ENCODE data around the gene C12orf42. TPM values are rescaled to one million over a fixed set of nuclear protein-coding genes. Genes with fewer than 3 reads are reported as not detected.

C12orf42 gene
- total RNA-seq, 5 donors from 2014 or later (not counting 1 experiment from before 2014, with no cell fraction given): 7.5 to 16.9 (median 9.2) TPM

DNA sequence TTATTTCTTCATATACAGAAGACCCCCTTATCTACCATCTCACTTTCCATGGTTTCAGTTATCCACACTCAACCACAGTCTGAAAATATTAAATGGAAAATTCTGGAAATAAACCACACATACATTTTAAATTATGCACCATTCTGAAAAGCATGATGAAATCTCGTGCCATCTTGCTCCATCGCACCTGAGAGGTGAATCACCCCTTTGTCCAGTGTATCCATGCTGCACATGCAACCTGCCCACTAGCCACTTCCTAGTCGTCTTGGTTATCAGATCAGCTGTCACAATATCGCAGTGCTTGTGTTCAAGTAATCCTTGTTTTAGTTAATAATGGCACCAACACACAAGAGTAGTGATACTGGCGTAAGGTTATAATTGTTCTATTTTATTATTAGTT lies 145.7 kb downstream of the C12orf42 start:
- POLR2A ChIA-PET: no interaction called here
- 94% methylated on average over 2 of the region's 5 CpGs for WGBS (ENCODE audit: insufficient coverage)
- H3K36me3 Mint-ChIP-seq: peaks cover 26% of the 10 kb centered on the region

GRCh38 chr12:103348935-103349334 lies 146.8 kb downstream of the C12orf42 start:
- Histone ChIP-seq H3K9me3 (no peaks in the 10 kb centered on the region), H3K4me3 (ENCODE audit: control insufficient read depth in 1 of 2, extremely low read depth in 1 of 2, low read length in 1 of 2) (no peak overlapping the region), H3K4me1 (ENCODE audit: control insufficient read depth in 1 of 2, extremely low read depth in 1 of 2, insufficient read depth in 2 of 2, low read length in 2 of 2) (no peaks in the 10 kb centered on the region), H3K27ac (ENCODE audit: low read length) (no peak overlapping the region), H3K27me3 (replicated peaks in 1 of 2; ENCODE audit: control insufficient read depth in 2 of 2, extremely low read depth in 1 of 2, insufficient read depth in 2 of 2, low read length in 1 of 2) (no peaks in the 10 kb centered on the region), H3K36me3 (ENCODE audit: control insufficient read depth in 2 of 2, extremely low read depth in 1 of 2, insufficient read depth in 1 of 2, low read length in 1 of 2) (no peaks in the 10 kb centered on the region)
- Mint-ChIP-seq H3K36me3 (peaks cover 20% of the 10 kb centered on the region), H3K4me3 (no peak overlapping the region), H3K27me3 (no peaks in the 10 kb centered on the region), H3K27ac (no peak overlapping the region), H3K9me3 (peaks cover 0 to 4% (median 0%) of the 10 kb centered on the region in 3 donors), H3K4me1 (peaks cover 9 to 18% (median 10%) of the 10 kb centered on the region in 3 donors)
- 83% methylated on average over 1 of the region's 1 CpG for WGBS (ENCODE audit: insufficient coverage)
- DNase-seq (no peak), ATAC-seq (replicated peaks in 1 of 4) (peak in 1 of 4 experiments; percentile 40)
- POLR2A ChIA-PET: no interaction called here
- CTCF ChIA-PET: no interaction called here

More for the DNA sequence above, 145.7 kb downstream of the C12orf42 start:
- Mint-ChIP-seq H3K4me1 (peaks cover 9 to 18% (median 10%) of the 10 kb centered on the region in 3 donors), H3K27me3 (no peaks in the 10 kb centered on the region), H3K9me3 (peaks cover 0 to 6% (median 0%) of the 10 kb centered on the region in 3 donors), H3K27ac (no peak overlapping the region), H3K4me3 (no peak overlapping the region)
- Histone ChIP-seq H3K9me3 (no peaks in the 10 kb centered on the region), H3K4me3 (ENCODE audit: control insufficient read depth in 1 of 2, extremely low read depth in 1 of 2, low read length in 1 of 2) (no peak overlapping the region), H3K4me1 (ENCODE audit: control insufficient read depth in 1 of 2, extremely low read depth in 1 of 2, insufficient read depth in 2 of 2, low read length in 2 of 2) (no peaks in the 10 kb centered on the region), H3K27me3 (replicated peaks in 1 of 2; ENCODE audit: control insufficient read depth in 2 of 2, extremely low read depth in 1 of 2, insufficient read depth in 2 of 2, low read length in 1 of 2) (no peaks in the 10 kb centered on the region), H3K27ac (ENCODE audit: low read length) (no peak overlapping the region), H3K36me3 (ENCODE audit: control insufficient read depth in 2 of 2, extremely low read depth in 1 of 2, insufficient read depth in 1 of 2, low read length in 1 of 2) (no peaks in the 10 kb centered on the region)
- ATAC-seq (replicated peaks in 1 of 4) (no peak), DNase-seq (no peak)
- CTCF ChIA-PET: no interaction called here

- H3K27me3 Mint-ChIP-seq: no peaks in the 10 kb centered on the region
- CTCF ChIA-PET: no interaction called here
- Histone ChIP-seq H3K36me3 (ENCODE audit: control insufficient read depth in 2 of 2, extremely low read depth in 1 of 2, insufficient read depth in 1 of 2, low read length in 1 of 2) (no peaks in the 10 kb centered on the region), H3K4me3 (ENCODE audit: control insufficient read depth in 1 of 2, extremely low read depth in 1 of 2, low read length in 1 of 2) (no peak overlapping the region), H3K27me3 (replicated peaks in 1 of 2; ENCODE audit: control insufficient read depth in 2 of 2, extremely low read depth in 1 of 2, insufficient read depth in 2 of 2, low read length in 1 of 2) (no peaks in the 10 kb centered on the region), H3K4me1 (ENCODE audit: control insufficient read depth in 1 of 2, extremely low read depth in 1 of 2, insufficient read depth in 2 of 2, low read length in 2 of 2) (no peaks in the 10 kb centered on the region), H3K9me3 (no peaks in the 10 kb centered on the region), H3K27ac (ENCODE audit: low read length) (no peak overlapping the region)
- POLR2A ChIA-PET: interaction anchor here in 1 of 2 donors (0.6 kb wide), 1 partner anchor 697 kb away, joined by 3 read pairs; no protein-coding TSS in a partner anchor
- no peak for ATAC-seq (replicated peaks in 1 of 4)
- H3K9me3 Mint-ChIP-seq: peaks cover 0 to 8% (median 6%) of the 10 kb centered on the region in 3 donors
- no peak for DNase-seq
- H3K4me1 Mint-ChIP-seq: no peaks in the 10 kb centered on the region
- H3K27ac Mint-ChIP-seq: no peak overlapping the region
- H3K4me3 Mint-ChIP-seq: no peak overlapping the region
- H3K36me3 Mint-ChIP-seq: peaks cover 2% of the 10 kb centered on the region
These were observed 158.8 kb downstream of the C12orf42 start for GRCh38 chr12:103336940-103337339.

DNA sequence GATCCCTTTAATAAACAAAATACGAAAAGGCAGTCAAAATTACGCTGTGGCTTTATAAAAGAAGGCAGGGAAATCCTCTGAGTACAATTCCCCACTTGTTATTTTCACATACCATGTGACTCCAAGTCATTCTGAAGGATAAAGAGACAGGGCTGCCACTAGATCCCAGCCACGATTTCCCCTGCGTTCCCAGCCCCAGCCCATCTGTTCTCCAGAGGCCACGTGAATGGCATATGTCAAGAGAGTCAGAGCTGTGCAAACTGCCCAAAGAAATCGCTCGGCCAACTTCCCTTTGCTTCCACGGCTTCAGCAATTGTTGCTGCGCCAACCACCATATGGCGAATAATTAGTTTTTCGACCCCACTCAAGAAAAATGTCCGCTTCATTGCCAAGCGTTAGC lies 161.3 kb downstream of the C12orf42 start:
- ATAC-seq (replicated peaks in 1 of 4) (no peak), DNase-seq (no peak)
- H3K9me3 Mint-ChIP-seq: no peaks in the 10 kb centered on the region
- Histone ChIP-seq H3K4me1 (ENCODE audit: control insufficient read depth in 1 of 2, extremely low read depth in 1 of 2, insufficient read depth in 2 of 2, low read length in 2 of 2) (no peaks in the 10 kb centered on the region), H3K27ac (ENCODE audit: low read length) (no peak overlapping the region), H3K27me3 (replicated peaks in 1 of 2; ENCODE audit: control insufficient read depth in 2 of 2, extremely low read depth in 1 of 2, insufficient read depth in 2 of 2, low read length in 1 of 2) (no peaks in the 10 kb centered on the region), H3K9me3 (no peaks in the 10 kb centered on the region), H3K36me3 (ENCODE audit: control insufficient read depth in 2 of 2, extremely low read depth in 1 of 2, insufficient read depth in 1 of 2, low read length in 1 of 2) (no peaks in the 10 kb centered on the region), H3K4me3 (ENCODE audit: control insufficient read depth in 1 of 2, extremely low read depth in 1 of 2, low read length in 1 of 2) (no peak overlapping the region)
- H3K36me3 Mint-ChIP-seq: no peaks in the 10 kb centered on the region
- CTCF ChIA-PET: no interaction called here
- POLR2A ChIA-PET: no interaction called here
- H3K27ac Mint-ChIP-seq: no peak overlapping the region
- H3K4me3 Mint-ChIP-seq: no peak overlapping the region
- WGBS (ENCODE audit: insufficient coverage): 82% methylated on average over 5 of the region's 13 CpGs
- H3K4me1 Mint-ChIP-seq: no peaks in the 10 kb centered on the region
- no peaks in the 10 kb centered on the region for H3K27me3 Mint-ChIP-seq

DNA sequence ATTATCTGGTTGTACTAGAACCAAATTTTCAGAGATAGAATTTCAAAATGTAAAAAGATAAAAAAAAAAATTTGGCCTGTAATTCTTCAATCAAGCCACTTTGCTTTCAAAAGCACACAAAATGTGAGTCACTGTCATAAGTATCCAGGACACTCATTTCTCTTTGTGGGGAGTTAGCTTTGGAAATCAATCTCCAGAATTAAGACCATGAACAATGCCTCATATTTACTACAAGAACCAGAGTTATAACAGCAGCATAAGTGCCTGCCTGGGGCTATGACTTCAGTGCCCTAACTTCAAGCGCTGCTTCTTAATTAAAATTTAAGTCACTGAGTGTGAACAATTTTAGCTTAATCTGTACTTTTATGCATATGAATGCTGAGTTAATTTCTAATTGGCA lies 162.1 kb downstream of the C12orf42 start:
- Mint-ChIP-seq H3K9me3 (no peaks in the 10 kb centered on the region), H3K4me3 (no peak overlapping the region), H3K27ac (no peak overlapping the region), H3K27me3 (no peaks in the 10 kb centered on the region), H3K36me3 (no peaks in the 10 kb centered on the region), H3K4me1 (no peaks in the 10 kb centered on the region)
- ChIA-PET POLR2A (no interaction called here), CTCF (interaction anchor here in 1 of 2 donors (1.4 kb wide), 1 partner anchor 8 kb away, joined by 3 read pairs; no protein-coding TSS in a partner anchor)
- Histone ChIP-seq H3K9me3 (no peaks in the 10 kb centered on the region), H3K27ac (ENCODE audit: low read length) (no peak overlapping the region), H3K4me1 (ENCODE audit: control insufficient read depth in 1 of 2, extremely low read depth in 1 of 2, insufficient read depth in 2 of 2, low read length in 2 of 2) (no peaks in the 10 kb centered on the region), H3K36me3 (ENCODE audit: control insufficient read depth in 2 of 2, extremely low read depth in 1 of 2, insufficient read depth in 1 of 2, low read length in 1 of 2) (no peaks in the 10 kb centered on the region), H3K27me3 (replicated peaks in 1 of 2; ENCODE audit: control insufficient read depth in 2 of 2, extremely low read depth in 1 of 2, insufficient read depth in 2 of 2, low read length in 1 of 2) (no peaks in the 10 kb centered on the region), H3K4me3 (ENCODE audit: control insufficient read depth in 1 of 2, extremely low read depth in 1 of 2, low read length in 1 of 2) (no peak overlapping the region)
- WGBS (ENCODE audit: insufficient coverage): 100% methylated on average over 1 of the region's 1 CpG
- DNase-seq: no peak
- ATAC-seq (replicated peaks in 1 of 4): no peak

DNA sequence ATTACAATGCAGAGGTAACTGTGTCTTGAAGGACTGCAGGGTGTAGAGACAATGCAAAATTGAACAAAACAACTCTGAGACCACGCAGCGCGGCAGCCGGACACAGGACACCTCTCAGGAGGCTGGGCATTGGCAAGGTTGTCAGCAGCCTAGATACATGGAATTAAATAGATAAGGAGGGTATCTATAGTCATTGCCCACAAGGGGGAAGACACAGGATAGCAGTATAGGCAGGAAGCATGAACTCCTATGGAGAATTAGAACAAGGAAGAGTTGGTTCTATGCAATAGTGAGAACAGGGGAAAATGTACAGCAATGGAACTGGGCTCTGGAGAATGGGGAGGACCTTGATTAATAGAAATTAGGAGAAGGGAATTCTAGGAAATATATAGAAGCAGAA lies 164.1 kb downstream of the C12orf42 start:
- no peak overlapping the region for H3K27ac ChIP-seq (ENCODE audit: low read length)
- no peaks in the 10 kb centered on the region for H3K4me1 ChIP-seq (ENCODE audit: control insufficient read depth in 1 of 2, extremely low read depth in 1 of 2, insufficient read depth in 2 of 2, low read length in 2 of 2)
- H3K4me3 ChIP-seq (ENCODE audit: control insufficient read depth in 1 of 2, extremely low read depth in 1 of 2, low read length in 1 of 2): no peak overlapping the region
- ATAC-seq (replicated peaks in 1 of 4) (no peak), DNase-seq (no peak)
- no peak overlapping the region for H3K4me3 Mint-ChIP-seq
- no peaks in the 10 kb centered on the region for H3K9me3 Mint-ChIP-seq
- POLR2A ChIA-PET: no interaction called here
- H3K27ac Mint-ChIP-seq: no peak overlapping the region
- H3K36me3 Mint-ChIP-seq: no peaks in the 10 kb centered on the region
- H3K9me3 ChIP-seq: no peaks in the 10 kb centered on the region
- CTCF ChIA-PET: no interaction called here
- no peaks in the 10 kb centered on the region for H3K4me1 Mint-ChIP-seq
- WGBS (ENCODE audit: insufficient coverage): 100% methylated on average over 4 of the region's 4 CpGs
- H3K36me3 ChIP-seq (ENCODE audit: control insufficient read depth in 2 of 2, extremely low read depth in 1 of 2, insufficient read depth in 1 of 2, low read length in 1 of 2): no peaks in the 10 kb centered on the region
- no peaks in the 10 kb centered on the region for H3K27me3 Mint-ChIP-seq
- no peaks in the 10 kb centered on the region for H3K27me3 ChIP-seq (replicated peaks in 1 of 2; ENCODE audit: control insufficient read depth in 2 of 2, extremely low read depth in 1 of 2, insufficient read depth in 2 of 2, low read length in 1 of 2)

DNA sequence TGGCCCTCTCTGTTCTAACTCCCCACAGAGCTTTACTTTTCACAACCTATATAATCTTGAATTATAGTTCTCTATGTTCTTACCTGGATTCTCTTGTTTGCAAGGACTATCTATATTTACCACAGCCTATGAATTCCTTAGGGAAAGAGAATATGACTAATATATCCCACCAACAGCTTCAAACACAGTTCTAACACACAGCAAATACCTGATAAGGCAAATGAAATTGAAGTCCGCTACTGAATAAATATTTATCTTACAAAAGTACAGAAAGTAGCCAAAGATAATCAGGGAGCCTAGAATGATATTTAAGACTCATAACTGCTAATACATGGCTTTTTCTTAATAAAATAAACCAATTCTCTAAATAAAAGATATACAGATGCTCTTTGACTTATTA lies 165.1 kb downstream of the C12orf42 start:
- no peak for ATAC-seq (replicated peaks in 1 of 4)
- no peaks in the 10 kb centered on the region for H3K4me1 ChIP-seq (ENCODE audit: control insufficient read depth in 1 of 2, extremely low read depth in 1 of 2, insufficient read depth in 2 of 2, low read length in 2 of 2)

More for the DNA sequence above, 165.1 kb downstream of the C12orf42 start:
- Mint-ChIP-seq H3K27ac (no peak overlapping the region), H3K36me3 (no peaks in the 10 kb centered on the region), H3K4me1 (no peaks in the 10 kb centered on the region), H3K4me3 (no peak overlapping the region), H3K9me3 (no peaks in the 10 kb centered on the region), H3K27me3 (no peaks in the 10 kb centered on the region)
- no peaks in the 10 kb centered on the region for H3K9me3 ChIP-seq
- ChIA-PET POLR2A (no interaction called here), CTCF (no interaction called here)
- no peak for DNase-seq
- H3K4me3 ChIP-seq (ENCODE audit: control insufficient read depth in 1 of 2, extremely low read depth in 1 of 2, low read length in 1 of 2): no peak overlapping the region
- H3K36me3 ChIP-seq (ENCODE audit: control insufficient read depth in 2 of 2, extremely low read depth in 1 of 2, insufficient read depth in 1 of 2, low read length in 1 of 2): no peaks in the 10 kb centered on the region
- WGBS (ENCODE audit: insufficient coverage): no CpG with 5 or more reads among the region's 1 CpG
- no peak overlapping the region for H3K27ac ChIP-seq (ENCODE audit: low read length)
- no peaks in the 10 kb centered on the region for H3K27me3 ChIP-seq (replicated peaks in 1 of 2; ENCODE audit: control insufficient read depth in 2 of 2, extremely low read depth in 1 of 2, insufficient read depth in 2 of 2, low read length in 1 of 2)
